Smooth muscle cell (in vitro differentiated cells): ENCODE measurements around the gene KIFC1. TPM values are rescaled to one million over a fixed set of nuclear protein-coding genes. Genes with fewer than 3 reads are reported as not detected.

Experiments
- DNase-seq: peaks from one replicate; lab custom pipeline; 2025; ENCODE audit not compliant: unreplicated experiment; lab: John Stamatoyannopoulos, UW
- H2AFZ ChIP-seq: fragments of 200-600 bp; sonication (generic); 2 replicates; pipeline ENCODE4 v1.6.0; 2016; ENCODE audit warnings: antibody characterized with exemption, low read depth, mild to moderate bottlenecking
- H3F3A ChIP-seq: fragments of 200-600 bp; sonication (generic); 2 replicates; pipeline ENCODE4 v1.6.0; 2017; ENCODE audit warnings: antibody characterized with exemption, low read depth
- H3K27ac ChIP-seq: fragments of 200-600 bp; sonication (generic); 2 replicates; pipeline ENCODE4 v1.5.1; 2016; ENCODE audit warnings: low read depth, mild to moderate bottlenecking
- H3K27me3 ChIP-seq: fragments of 200-600 bp; sonication (generic); 2 replicates; pipeline ENCODE4 v1.6.1; 2016; ENCODE audit warnings: low read depth, mild to moderate bottlenecking
- H3K36me3 ChIP-seq: fragments of 200-600 bp; sonication (generic); 2 replicates; pipeline ENCODE4 v1.5.1; 2016; ENCODE audit warnings: low read depth
- H3K4me1 ChIP-seq: fragments of 200-600 bp; sonication (generic); 2 replicates; pipeline ENCODE4 v1.5.1; 2016; ENCODE audit warnings: low read depth
- H3K4me2 ChIP-seq: fragments of 200-600 bp; sonication (generic); 2 replicates; pipeline ENCODE4 v1.6.0; 2016; ENCODE audit warnings: mild to moderate bottlenecking
- H3K4me3 ChIP-seq: fragments of 200-600 bp; sonication (generic); 2 replicates; pipeline ENCODE4 v1.5.1; 2016; ENCODE audit warnings: mild to moderate bottlenecking
- H3K79me2 ChIP-seq: fragments of 200-600 bp; sonication (generic); 2 replicates; pipeline ENCODE4 v1.6.0; 2016; ENCODE audit warnings: low read depth, mild to moderate bottlenecking
- H3K9ac ChIP-seq: fragments of 200-600 bp; sonication (generic); 2 replicates; pipeline ENCODE4 v1.6.0; 2016; ENCODE audit warnings: low read depth
- H3K9me3 ChIP-seq: fragments of 200-600 bp; sonication (generic); replicated peaks from 2 replicates; pipeline ENCODE4 v1.5.1; 2016; ENCODE audit warnings: low read depth
- H4K20me1 ChIP-seq: fragments of 200-600 bp; sonication (generic); 2 replicates; pipeline ENCODE4 v1.6.0; 2016; ENCODE audit warnings: low read depth
- CTCF ChIP-seq: fragments of 200-600 bp; sonication (generic); IDR thresholded peaks from 2 replicates; pipeline ENCODE4 v1.5.1; 2017; ENCODE audit warnings: borderline replicate concordance, mild to moderate bottlenecking, antibody characterized with exemption; ENCODE audit not compliant: insufficient read depth, poor library complexity, severe bottlenecking
- WGBS: methylation state at CpG from one replicate; pipeline ENCODE4 v1.1.7; 2016; ENCODE audit warnings: low lambda C conversion rate; 5-methylcytosine and 5-hydroxymethylcytosine counted together
- polyA plus RNA-seq: library from polyadenylated mRNA; unstranded; fragments of >200 nt; fragmentation: Nextera tagmentation; extraction: Ambion mirVana; gene quantifications from 2 replicates; pipeline ENCODE4 v1.2.1, GENCODE V29; 2016
- total RNA-seq: library from RNA; depleted of rRNA; stranded (reverse); fragments of >200 nt; gene quantifications from 2 replicates; pipeline ENCODE4 v1.2.3, GENCODE V29; 2014

Gene KIFC1
- total and polyA plus RNA-seq, 2 experiments from 2014 or later = 8.8 to 12.0 TPM

GRCh38 chr6:33426590-33427511, 35.2 kb downstream of the KIFC1 start:
- no peaks in the 10 kb centered on the region for H3K9me3 ChIP-seq
- peak overlapping the region; percentile 57 for H3K4me3 ChIP-seq
- H3K4me2 ChIP-seq = peak overlapping the region; percentile 86
- H3K27me3 ChIP-seq = no peaks in the 10 kb centered on the region
- H3K36me3 ChIP-seq = no peaks in the 10 kb centered on the region
- peak overlapping the region; percentile 70 for H3K9ac ChIP-seq
- H3K27ac ChIP-seq = peak overlapping the region; percentile 77
- no peak for DNase-seq
- H4K20me1 ChIP-seq = peaks cover 43% of the 10 kb centered on the region
- no peak overlapping the region for H2AFZ ChIP-seq
- 23% methylated on average over 12 of the region's 12 CpGs for WGBS
- peaks cover 29% of the 10 kb centered on the region for H3K4me1 ChIP-seq
- no peak for TF ChIP-seq CTCF
- peaks cover 37% of the 10 kb centered on the region for H3K79me2 ChIP-seq
- H3F3A ChIP-seq = peaks cover 19% of the 10 kb centered on the region

- no peak for DNase-seq
- H3K9ac ChIP-seq = peak overlapping the region; percentile 70
Measured at GRCh38 chr6:33427585-33428223, 36.1 kb downstream of the KIFC1 start.

GRCh38 chr6:33428224-33428965, 36.8 kb downstream of the KIFC1 start:
- WGBS = 15% methylated on average over 10 of the region's 33 CpGs
- Histone ChIP-seq H3K27me3 (no peaks in the 10 kb centered on the region), H3K79me2 (peaks cover 28% of the 10 kb centered on the region), H4K20me1 (peaks cover 59% of the 10 kb centered on the region), H2AFZ (no peak overlapping the region), H3K9ac (no peak overlapping the region), H3K4me3 (peak overlapping the region; percentile 57), H3K9me3 (no peaks in the 10 kb centered on the region), H3K36me3 (no peaks in the 10 kb centered on the region), H3K4me2 (peak overlapping the region; percentile 86), H3K4me1 (peaks cover 42% of the 10 kb centered on the region), H3K27ac (peak overlapping the region; percentile 22), H3F3A (peaks cover 19% of the 10 kb centered on the region)
- TF ChIP-seq CTCF = peak; percentile 24
- no peak for DNase-seq

More at GRCh38 chr6:33427585-33428223, 36.1 kb downstream of the KIFC1 start:
- Histone ChIP-seq H3F3A (peaks cover 19% of the 10 kb centered on the region), H3K4me1 (peaks cover 35% of the 10 kb centered on the region), H2AFZ (no peak overlapping the region), H3K9me3 (no peaks in the 10 kb centered on the region), H3K27me3 (no peaks in the 10 kb centered on the region), H3K4me3 (peak overlapping the region; percentile 57), H3K27ac (peak overlapping the region; percentile 77), H4K20me1 (peaks cover 52% of the 10 kb centered on the region), H3K36me3 (no peaks in the 10 kb centered on the region), H3K79me2 (peaks cover 28% of the 10 kb centered on the region), H3K4me2 (peak overlapping the region; percentile 86)
- no CpG with 5 or more reads among the region's 79 CpGs for WGBS
- no peak for TF ChIP-seq CTCF
